HL-60 (cell line): ENCODE results near the gene PPIG.
"Not testable (repeated sequence)": the region's sequence is repeated elsewhere in the genome, so short reads cannot be mapped to it uniquely, and the experiment has no call there.

ENCODE experiments used
- POLR2AphosphoS5 ChIP-seq: IDR thresholded peaks from 2 replicates; pipeline ENCODE4 v1.6.1; 2012; ENCODE audit warnings: low read depth
- REST ChIP-seq: IDR thresholded peaks from 2 replicates; pipeline ENCODE4 v1.6.1; 2012; ENCODE audit warnings: low read depth; ENCODE audit not compliant: insufficient replicate concordance
- TF ChIP-seq, protein P1 (sequence below): IDR thresholded peaks from one replicate; pipeline ENCODE4 v1.5.1; 2011; ENCODE audit warnings: low read length, control low read depth, inconsistent platforms; ENCODE audit not compliant: insufficient read depth

- TF ChIP-seq, protein P1, sequence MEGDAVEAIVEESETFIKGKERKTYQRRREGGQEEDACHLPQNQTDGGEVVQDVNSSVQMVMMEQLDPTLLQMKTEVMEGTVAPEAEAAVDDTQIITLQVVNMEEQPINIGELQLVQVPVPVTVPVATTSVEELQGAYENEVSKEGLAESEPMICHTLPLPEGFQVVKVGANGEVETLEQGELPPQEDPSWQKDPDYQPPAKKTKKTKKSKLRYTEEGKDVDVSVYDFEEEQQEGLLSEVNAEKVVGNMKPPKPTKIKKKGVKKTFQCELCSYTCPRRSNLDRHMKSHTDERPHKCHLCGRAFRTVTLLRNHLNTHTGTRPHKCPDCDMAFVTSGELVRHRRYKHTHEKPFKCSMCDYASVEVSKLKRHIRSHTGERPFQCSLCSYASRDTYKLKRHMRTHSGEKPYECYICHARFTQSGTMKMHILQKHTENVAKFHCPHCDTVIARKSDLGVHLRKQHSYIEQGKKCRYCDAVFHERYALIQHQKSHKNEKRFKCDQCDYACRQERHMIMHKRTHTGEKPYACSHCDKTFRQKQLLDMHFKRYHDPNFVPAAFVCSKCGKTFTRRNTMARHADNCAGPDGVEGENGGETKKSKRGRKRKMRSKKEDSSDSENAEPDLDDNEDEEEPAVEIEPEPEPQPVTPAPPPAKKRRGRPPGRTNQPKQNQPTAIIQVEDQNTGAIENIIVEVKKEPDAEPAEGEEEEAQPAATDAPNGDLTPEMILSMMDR: not testable (repeated sequence)
- TF ChIP-seq POLR2AphosphoS5, REST: not testable (repeated sequence)
Measured at GRCh38 chr2:169582552-169583266, 1.4 kb upstream of the PPIG start.
